Large intestine (tissue), 3 donors: ENCODE results near the gene FURIN. TPM values are rescaled to one million over a fixed set of nuclear protein-coding genes. Genes with fewer than 3 reads are reported as not detected.

Experiments used
- DNase-seq, 2 donors: peaks; one replicate each; pipeline versions ENCODE4 v3.0.0 to v3.0.0-alpha.2; 2013
- H3K27ac ChIP-seq: one replicate; pipeline ENCODE4 v1.5.1; 2013; ENCODE audit warnings: low read length
- H3K27me3 ChIP-seq: 2 replicates; pipeline ENCODE4 v1.6.1; 2013; ENCODE audit warnings: low read length; ENCODE audit not compliant: control insufficient read depth, insufficient read depth
- H3K36me3 ChIP-seq: 2 replicates; pipeline ENCODE4 v1.6.1; 2013; ENCODE audit warnings: low read length; ENCODE audit not compliant: control insufficient read depth, insufficient read depth
- H3K4me1 ChIP-seq: one replicate; pipeline ENCODE4 v1.6.1; 2013; ENCODE audit warnings: low read length; ENCODE audit not compliant: control insufficient read depth, insufficient read depth
- H3K4me3 ChIP-seq: one replicate; pipeline ENCODE4 v1.5.1; 2013; ENCODE audit warnings: low read length
- H3K9me3 ChIP-seq: one replicate; pipeline ENCODE4 v1.6.1; 2013; ENCODE audit warnings: mild to moderate bottlenecking, low read depth, low read length, moderate library complexity; ENCODE audit not compliant: control insufficient read depth
- WGBS: methylation state at CpG from one replicate; pipeline ENCODE4 v1.1.5; 2013; ENCODE audit warnings: low lambda C conversion rate; ENCODE audit not compliant: insufficient coverage; 5-methylcytosine and 5-hydroxymethylcytosine counted together
- polyA plus RNA-seq: library from polyadenylated mRNA; unstranded; fragments of 120-200 nt; gene quantifications from one replicate; pipeline ENCODE4 v1.2.1, GENCODE V29; 2013

Gene FURIN
- polyA plus RNA-seq, 1 donor = 91.6 TPM

DNA sequence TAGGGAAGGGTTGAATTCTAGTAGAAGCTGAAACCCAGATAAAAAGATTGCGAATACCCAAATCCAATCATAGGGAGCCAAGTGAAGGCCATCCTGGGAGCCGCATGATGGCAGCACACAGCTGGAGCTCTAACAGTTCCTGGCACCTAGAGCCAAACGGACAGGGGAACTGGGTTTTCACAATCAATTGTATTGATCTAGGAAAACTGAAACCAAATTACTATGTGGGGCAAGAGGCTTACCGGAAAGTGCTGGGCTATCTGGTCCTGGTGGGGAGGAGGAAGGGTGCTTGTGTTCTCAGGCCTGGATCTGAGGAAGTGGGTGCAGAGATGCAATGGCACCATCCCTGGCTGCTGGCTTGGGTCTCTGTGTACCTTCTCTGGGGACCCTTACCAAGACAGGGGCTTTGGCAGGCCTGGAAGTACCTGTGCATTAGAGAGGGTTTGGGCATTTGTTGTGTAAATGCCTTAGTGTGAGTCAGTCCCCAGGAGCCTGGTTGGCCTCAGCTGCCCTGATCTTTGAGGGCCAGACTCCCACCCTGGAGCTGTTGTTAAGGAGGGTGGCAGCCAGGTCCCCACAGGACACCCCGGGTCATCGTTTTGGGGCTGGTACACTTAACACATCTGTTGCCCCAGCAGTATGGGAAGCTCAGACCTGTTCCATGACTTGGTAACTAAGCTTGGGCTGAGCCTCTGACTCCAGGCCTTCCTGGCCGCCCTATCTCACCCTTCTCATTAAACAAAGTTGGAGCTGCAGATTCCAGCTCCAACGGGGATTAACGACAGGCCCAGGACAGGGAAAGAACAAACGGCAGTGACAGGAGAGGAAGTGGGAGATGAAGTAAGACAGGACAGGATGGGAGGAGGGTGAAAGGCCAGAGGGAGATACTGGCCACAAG is 8.9 kb upstream of the FURIN start:
- H3K27ac ChIP-seq = no peak overlapping the region
- no peaks in the 10 kb centered on the region for H3K36me3 ChIP-seq
- 83% methylated on average over 1 of the region's 10 CpGs for WGBS
- H3K27me3 ChIP-seq = no peaks in the 10 kb centered on the region
- H3K4me1 ChIP-seq = no peaks in the 10 kb centered on the region
- DNase-seq = no peak
- H3K9me3 ChIP-seq = no peaks in the 10 kb centered on the region
- H3K4me3 ChIP-seq = no peak overlapping the region

DNA sequence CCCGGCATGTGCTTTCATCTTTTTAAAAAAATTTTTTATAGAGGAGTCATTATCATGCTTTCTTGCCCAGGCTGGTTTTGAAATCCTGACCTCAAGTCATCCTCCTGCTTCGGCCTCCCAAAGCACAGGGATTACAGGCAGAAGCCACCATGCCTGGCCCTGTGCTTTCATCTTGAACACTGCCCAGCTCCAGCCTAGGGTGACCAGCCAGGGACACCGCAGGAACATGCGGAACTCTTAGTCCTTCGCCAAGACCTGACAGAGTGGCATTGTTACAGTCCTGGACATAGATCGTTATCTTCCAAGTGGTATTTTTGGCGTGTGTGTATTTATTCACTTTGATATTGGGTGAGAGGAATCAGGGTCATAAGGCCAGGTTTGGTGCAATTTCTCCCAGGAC is 7.9 kb upstream of the FURIN start:
- WGBS = no CpG with 5 or more reads among the region's 7 CpGs
- Histone ChIP-seq H3K27ac (no peak overlapping the region), H3K36me3 (no peaks in the 10 kb centered on the region), H3K4me3 (no peak overlapping the region), H3K4me1 (no peaks in the 10 kb centered on the region), H3K27me3 (no peaks in the 10 kb centered on the region), H3K9me3 (no peaks in the 10 kb centered on the region)
- DNase-seq = no peak

DNA sequence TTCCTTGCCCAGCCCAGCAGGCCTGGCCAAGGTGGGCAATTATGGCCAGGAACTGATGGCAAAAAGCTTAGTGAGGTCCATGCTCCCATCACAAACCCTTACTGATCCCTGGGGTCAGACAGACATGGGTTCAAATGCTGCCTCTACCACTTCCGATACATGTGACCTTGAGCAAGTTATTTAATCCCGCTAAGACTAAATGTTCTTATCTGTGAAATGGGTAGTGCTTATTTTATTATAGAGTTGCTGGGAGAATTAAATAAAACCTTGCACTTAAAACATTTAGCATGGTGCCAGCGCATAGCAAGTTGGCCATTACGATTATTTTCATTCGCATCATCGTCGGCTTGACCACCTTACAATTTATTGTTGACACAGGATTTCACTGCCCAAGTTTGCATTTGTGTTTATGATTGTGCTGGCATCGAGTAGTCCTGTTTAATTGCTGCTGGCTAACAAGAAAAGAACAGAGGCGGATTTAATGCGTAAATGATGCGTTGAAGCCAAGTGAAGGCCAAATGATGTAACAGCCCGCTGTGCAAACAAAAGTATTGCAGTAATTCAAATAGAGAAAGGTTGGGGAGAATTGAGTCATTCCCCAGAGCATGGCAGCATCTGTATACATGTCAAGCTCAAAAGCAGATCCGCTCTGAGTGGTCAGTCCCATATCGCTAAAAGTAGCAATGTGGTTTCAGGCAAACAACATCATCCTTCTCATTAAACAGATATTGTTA is 7.3 kb upstream of the FURIN start:
- Histone ChIP-seq H3K27me3 (no peaks in the 10 kb centered on the region), H3K9me3 (no peaks in the 10 kb centered on the region), H3K36me3 (no peaks in the 10 kb centered on the region), H3K27ac (no peak overlapping the region), H3K4me3 (no peak overlapping the region), H3K4me1 (peaks cover 2% of the 10 kb centered on the region)
- 90% methylated on average over 8 of the region's 14 CpGs for WGBS
- DNase-seq = no peak

DNA sequence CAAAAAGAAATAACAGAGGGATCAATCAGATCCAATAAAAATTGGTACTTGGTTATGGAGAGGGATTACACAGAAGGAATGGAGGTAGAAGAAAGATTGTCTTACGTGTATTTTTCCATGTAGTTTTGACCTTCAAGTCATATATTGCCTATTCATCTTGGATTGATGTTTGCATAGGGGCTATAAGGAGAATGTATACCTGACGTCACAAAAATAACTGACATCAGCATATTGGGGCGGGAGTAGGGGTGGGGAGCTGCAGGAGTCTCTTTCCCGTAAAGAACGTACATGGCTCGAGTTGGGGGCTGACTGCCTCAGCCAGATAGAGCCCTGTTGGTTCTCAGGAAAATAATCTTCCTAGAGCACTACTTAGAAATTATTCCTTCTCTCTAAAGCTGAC is 5.9 kb upstream of the FURIN start:
- Histone ChIP-seq H3K4me3 (no peak overlapping the region), H3K9me3 (no peaks in the 10 kb centered on the region), H3K4me1 (peaks cover 6% of the 10 kb centered on the region), H3K27me3 (no peaks in the 10 kb centered on the region), H3K27ac (no peak overlapping the region), H3K36me3 (no peaks in the 10 kb centered on the region)
- DNase-seq = no peak
- WGBS = no CpG with 5 or more reads among the region's 6 CpGs

DNA sequence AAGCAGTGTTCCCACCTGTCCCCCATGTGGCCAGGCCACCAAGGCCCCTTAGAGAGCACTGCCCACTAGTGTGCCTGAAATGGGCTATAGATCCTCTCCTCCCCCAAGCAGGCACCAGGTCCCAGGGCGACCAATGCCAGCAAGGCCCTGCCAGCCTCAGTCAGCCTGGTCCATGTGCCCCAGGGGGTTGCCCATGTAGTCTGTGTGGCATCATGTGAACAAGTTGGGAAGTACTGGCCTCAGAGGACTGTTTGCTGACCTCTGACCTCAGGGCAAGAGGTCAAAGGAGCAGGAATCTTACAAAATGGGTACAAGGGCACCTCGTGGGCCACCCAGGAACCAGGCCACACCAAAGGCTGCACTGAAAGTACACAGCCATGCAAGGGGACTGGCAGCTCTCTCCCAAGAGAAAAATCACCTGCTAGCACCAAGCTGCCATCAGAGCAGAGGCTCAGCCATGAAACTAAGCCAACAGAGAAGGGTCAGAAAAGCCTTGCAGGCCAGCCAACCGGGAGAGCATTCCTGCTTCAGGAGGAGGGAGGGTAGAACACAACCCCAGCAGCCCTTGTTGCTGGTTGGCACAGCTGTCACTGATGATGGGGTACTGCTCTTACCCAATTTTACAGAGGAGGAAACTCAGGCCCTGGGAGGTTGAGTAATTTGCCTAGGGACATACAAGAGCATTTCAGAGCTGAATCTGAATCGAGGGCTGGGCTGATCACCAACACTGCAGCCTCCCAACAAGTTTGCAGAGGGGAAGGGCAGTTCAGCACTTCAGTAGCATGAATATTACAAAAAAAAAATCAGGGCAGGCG is 5.2 kb upstream of the FURIN start:
- no peaks in the 10 kb centered on the region for H3K27me3 ChIP-seq
- WGBS = no CpG with 5 or more reads among the region's 5 CpGs
- no peak overlapping the region for H3K4me3 ChIP-seq
- H3K27ac ChIP-seq = no peak overlapping the region
- no peaks in the 10 kb centered on the region for H3K36me3 ChIP-seq
- H3K4me1 ChIP-seq = peaks cover 9% of the 10 kb centered on the region
- DNase-seq = no peak
- no peaks in the 10 kb centered on the region for H3K9me3 ChIP-seq

DNA sequence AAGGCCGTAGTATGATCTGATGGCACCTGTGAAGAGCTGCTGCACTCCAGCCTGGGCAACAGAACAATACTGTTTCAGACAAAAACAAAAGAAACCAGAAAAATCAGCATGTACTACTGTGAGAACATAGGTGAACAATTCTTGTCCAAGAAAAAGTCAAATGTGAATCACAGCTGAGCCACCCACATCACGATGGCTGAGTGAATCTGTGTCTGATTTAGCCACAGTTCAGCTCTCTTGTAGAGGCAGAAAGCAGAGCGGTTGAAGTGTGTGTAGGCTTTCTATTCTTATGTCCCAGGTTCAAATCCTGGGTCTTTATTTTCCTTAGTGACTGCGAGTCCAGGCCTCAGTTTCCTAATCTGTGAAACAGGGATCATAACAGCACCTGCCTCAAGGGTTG is 4.4 kb upstream of the FURIN start:
- Histone ChIP-seq H3K36me3 (no peaks in the 10 kb centered on the region), H3K27me3 (no peaks in the 10 kb centered on the region), H3K4me3 (no peak overlapping the region), H3K4me1 (peaks cover 18% of the 10 kb centered on the region), H3K27ac (no peak overlapping the region), H3K9me3 (no peaks in the 10 kb centered on the region)
- WGBS = 83% methylated on average over 1 of the region's 4 CpGs
- DNase-seq = no peak

DNA sequence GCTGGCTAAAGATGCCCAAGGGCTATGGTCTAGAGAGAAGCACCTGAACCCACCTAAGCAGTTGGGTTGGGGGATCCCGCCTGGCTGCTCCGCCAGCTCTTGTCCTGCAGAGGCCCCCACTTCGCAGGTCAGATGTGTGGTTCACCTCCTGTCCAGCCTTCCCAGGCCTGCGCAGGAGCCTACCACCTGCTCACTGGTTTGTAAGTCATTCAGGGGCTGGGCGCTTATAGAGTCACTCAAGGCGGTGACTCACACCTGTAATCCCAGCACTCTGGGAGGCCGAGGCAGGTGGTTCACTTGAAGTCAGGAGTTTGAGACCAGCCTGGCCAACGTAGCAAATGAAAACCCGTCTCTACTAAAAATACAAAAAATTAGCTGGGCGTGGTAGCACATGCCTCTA is 3.9 kb upstream of the FURIN start:
- H3K27ac ChIP-seq = no peak overlapping the region
- DNase-seq = no peak
- no peak overlapping the region for H3K4me3 ChIP-seq
- no CpG with 5 or more reads among the region's 10 CpGs for WGBS
- H3K36me3 ChIP-seq = no peaks in the 10 kb centered on the region
- H3K4me1 ChIP-seq = peaks cover 23% of the 10 kb centered on the region
- H3K9me3 ChIP-seq = no peaks in the 10 kb centered on the region
- H3K27me3 ChIP-seq = no peaks in the 10 kb centered on the region

DNA sequence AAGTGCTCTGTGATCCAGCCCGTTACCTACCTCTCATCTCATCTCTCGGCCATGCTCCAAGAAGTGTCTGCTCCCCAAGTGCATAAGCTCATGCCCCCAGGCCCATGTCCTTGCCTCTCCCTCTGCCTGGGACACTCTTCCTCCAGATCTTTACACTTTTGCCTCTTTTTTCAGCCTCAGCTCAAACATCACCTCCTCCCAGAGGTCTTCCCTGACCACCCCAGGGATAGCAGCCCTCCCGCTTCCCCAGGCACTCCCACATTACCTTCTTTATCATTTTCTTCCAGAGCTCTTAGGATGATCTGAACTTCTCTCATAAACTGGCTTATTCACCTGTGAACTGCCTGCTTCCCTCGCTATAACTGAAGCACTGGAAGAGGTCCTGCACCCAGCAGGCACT is 2.7 kb upstream of the FURIN start:
- no peak for DNase-seq
- Histone ChIP-seq H3K9me3 (no peaks in the 10 kb centered on the region), H3K27me3 (no peaks in the 10 kb centered on the region), H3K4me1 (peaks cover 35% of the 10 kb centered on the region), H3K27ac (no peak overlapping the region), H3K36me3 (no peaks in the 10 kb centered on the region), H3K4me3 (no peak overlapping the region)
- WGBS = 92% methylated on average over 2 of the region's 4 CpGs

DNA sequence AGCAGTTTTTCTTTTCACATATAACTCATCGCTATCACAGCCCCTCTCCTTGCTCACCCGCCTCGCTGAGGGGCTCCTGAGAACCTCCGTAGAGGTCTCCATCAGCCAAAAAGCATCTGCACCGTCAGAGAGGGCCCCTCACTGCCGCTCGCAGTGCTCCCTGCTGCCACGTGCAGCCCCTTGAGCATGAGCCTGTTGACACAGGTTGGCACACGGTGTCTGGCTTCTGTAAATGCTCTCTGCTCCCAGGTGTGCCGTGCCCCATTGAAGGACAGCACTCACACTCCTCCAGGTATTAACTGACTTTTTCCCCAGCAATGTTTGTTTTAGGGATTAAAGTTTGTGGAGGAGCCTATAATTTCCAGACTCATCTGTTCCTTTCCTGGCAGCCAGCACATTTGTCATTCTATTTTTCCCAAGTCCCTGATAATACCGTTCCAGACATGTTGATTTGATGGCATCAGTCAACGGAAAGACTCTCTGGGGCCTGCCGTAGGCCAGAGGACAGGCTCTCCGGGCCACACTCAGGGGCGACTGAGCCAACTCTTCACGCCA is 2.1 kb upstream of the FURIN start:
- Histone ChIP-seq H3K27ac (no peak overlapping the region), H3K4me3 (no peak overlapping the region), H3K27me3 (no peaks in the 10 kb centered on the region), H3K9me3 (no peaks in the 10 kb centered on the region), H3K36me3 (no peaks in the 10 kb centered on the region), H3K4me1 (peaks cover 37% of the 10 kb centered on the region)
- DNase-seq = no peak
- WGBS = 58% methylated on average over 5 of the region's 16 CpGs

DNA sequence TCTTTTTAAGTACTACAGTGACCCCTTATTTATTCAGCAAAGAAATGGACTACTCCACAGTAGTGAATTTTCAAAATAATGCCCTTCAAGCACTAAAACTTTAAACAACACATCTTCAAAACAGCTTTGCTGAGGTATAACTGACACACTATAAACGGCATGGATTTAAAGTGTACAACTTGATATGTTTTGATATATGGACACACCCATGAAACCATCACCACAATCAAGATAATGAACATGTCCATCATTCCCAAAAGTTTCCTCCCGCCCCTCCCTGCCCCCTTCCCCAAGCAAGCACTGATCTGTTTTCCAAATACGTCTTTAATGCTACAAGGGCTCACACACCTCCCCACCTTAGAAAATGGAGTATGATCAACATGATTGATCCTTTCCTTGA is 1.6 kb upstream of the FURIN start:
- H3K27ac ChIP-seq = no peak overlapping the region
- no peak for DNase-seq
- H3K4me1 ChIP-seq = peaks cover 37% of the 10 kb centered on the region
- no peaks in the 10 kb centered on the region for H3K36me3 ChIP-seq
- WGBS = no CpG with 5 or more reads among the region's 3 CpGs
- H3K4me3 ChIP-seq = no peak overlapping the region
- no peaks in the 10 kb centered on the region for H3K9me3 ChIP-seq
- H3K27me3 ChIP-seq = no peaks in the 10 kb centered on the region
